GM21360 (cell line): ENCODE data around the gene ACSF3.
"Not testable (repeated sequence)": the region's sequence is repeated elsewhere in the genome, so short reads cannot be mapped to it uniquely, and the experiment has no call there.

Source experiments
- ATAC-seq: cut with Tn5 transposase; IDR thresholded peaks from one replicate; pipeline ENCODE4 v1.9.1; 2021; ENCODE audit warnings: mild to moderate bottlenecking, moderate library complexity; ENCODE audit not compliant: unreplicated experiment

The ACSF3 gene

GRCh38 chr16:89055313-89055712, 38.3 kb upstream of the ACSF3 start:
- ATAC-seq, result no peak

DNA sequence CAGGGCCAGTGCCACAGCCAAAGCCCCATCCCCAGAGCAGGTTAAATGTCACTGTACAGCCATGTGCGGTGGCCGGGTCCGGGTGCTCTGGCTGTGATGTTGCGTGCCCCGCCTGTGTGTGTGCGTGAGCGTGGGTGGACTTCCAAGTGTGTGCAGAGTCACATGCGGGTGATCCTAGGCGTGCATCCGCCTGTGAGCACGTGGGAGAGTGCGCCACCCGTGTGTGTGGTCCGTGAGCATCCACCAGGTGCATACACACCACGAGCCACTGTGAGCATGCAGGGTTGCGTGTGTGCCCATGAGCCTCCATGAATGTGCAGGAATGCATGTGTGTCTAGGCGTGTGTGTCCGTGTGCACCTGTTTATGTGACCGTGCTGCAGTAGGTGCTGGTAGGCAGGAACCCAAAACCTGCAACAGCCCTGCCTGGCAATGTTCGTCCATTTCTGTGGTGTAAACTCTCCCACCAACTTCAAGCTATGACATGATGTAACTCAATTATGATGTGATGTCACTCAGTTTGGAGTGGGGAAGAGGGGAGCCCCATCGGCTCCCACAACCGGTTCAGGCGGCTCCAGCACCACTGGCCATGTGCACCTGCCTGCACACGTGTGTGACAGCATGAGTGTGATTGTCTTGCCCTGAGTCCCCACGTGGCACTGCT, 37.6 kb upstream of the ACSF3 start:
- ATAC-seq, result no peak

DNA sequence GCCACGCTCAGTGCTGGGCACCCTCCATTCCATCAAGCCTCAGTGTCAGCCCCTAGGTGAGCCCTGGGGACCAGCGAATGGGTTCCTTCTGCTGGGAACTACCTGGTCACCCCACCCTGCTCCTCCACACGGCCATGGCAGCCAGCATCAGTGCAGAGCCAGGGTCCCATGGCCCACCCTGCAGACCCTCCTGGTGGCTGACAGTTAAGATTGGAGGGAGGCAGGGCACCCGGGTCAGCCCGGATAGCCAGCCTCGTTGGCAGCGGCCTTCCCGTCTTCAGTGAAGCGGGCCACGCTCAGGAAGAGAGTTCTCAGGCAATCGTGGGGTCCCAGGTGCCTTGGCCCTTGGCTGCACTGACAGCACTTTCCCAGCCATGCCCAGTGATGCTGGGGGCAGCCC, 37.1 kb upstream of the ACSF3 start:
- no peak for ATAC-seq

DNA sequence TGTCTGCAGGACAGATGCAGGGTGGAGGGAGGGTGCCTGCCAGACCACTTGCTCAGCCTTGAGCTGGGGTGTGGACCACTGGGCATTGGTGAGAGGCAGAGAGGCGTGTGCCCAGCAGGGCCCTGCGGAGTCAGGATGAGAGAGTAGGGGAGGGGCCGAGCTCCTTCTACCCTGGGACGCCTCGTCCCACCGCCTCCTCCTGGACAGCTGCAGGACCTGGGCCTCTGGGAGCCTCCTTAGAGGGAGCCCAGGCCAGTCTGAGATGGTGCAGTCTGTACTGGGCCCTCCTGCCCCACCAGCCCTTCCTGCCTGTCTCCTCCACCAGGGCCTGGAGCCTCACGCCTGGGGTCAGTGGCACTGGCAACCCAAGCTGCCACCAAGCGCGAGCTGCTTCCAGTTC, 35.9 kb upstream of the ACSF3 start:
- no peak for ATAC-seq

DNA sequence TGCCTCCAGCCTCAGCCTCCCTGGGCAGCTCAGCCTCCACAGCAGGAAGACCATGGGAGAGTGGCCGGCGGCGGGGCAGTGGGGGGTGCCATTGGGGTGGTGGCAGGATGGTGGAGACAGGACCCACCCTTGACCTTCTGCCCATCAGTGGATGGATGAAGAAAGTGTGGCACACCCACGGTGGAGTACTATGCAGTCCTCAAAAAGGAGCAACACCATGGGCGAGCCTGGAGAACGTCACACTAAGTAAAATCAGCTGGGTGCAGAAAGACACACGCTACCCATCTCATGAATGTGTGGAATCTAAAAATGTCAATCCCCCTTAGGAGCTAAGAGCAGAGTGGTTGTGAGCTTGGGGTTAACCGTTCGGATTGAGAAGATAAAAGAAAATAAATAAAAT, 34.8 kb upstream of the ACSF3 start:
- ATAC-seq, result no peak

- no peak for ATAC-seq
These were observed 33.4 kb upstream of the ACSF3 start for GRCh38 chr16:89060207-89060794.

DNA sequence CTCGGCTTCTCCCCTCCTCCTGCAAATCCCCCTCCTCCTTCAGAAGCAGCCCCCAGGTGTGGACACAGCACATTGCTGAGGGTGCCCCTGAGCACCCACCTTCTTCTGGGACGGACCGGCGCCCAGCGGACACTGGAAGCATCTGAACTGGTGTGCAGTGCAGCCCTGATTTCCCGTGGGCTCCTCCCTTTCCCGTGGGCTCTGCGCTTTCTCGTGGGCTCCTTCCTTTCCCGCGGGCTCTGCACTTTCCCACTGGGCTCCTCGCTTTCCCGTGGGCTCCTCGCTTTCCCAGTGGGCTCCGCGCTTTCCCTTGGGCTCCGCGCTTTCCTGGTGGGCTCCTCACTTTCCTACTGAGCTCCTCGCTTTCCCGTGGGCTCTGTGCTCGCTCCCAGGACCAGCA, 32.6 kb upstream of the ACSF3 start:
- ATAC-seq, result no peak

- no peak for ATAC-seq
These were observed 31.9 kb upstream of the ACSF3 start for GRCh38 chr16:89061590-89062380.

DNA sequence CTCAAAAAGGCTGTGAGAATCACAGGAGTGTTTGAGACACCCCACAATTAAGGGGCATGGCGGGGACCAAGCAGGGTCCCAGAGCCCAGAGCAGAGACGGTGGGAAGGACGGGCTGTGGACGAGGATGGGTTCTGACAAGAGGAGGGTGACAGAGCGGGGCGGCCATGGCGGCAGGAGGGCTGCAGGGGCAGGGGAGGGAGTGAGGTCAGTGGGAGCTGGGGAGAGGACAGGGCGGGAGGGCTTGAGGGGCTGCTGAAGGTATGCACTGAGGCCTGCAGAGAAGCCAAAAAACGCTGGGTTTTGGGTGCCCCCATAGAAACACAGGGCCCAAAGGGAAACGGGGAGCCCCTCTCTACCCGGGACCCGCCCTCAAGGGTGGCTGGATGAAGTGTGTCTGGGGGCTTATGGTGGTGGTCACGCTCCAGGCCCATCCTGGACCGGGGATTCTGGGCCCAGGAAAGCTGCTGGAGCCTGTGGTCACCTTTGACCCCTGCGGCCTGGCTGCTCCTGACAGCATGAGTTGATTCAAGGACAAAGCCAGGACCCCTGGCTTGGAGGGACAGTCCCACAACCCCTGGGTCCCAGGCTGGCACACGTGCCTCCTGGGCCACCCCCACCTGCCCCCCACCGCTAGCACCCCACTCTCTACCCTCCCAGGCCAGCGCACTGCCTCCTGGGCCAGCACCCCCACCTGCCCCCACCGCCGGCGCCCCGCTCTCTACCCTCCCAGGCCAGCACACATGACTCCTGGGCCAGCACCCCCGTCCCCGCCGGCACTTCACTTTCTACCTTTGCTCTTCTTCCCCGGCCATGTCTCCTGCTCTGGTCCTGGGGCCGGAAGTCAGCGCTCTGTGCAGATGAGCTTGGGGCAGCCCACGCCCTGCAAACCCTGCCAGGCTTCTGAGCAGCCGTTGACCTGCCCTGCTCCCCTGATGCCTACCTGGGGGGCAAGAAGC, 31.0 kb upstream of the ACSF3 start:
- no peak for ATAC-seq

DNA sequence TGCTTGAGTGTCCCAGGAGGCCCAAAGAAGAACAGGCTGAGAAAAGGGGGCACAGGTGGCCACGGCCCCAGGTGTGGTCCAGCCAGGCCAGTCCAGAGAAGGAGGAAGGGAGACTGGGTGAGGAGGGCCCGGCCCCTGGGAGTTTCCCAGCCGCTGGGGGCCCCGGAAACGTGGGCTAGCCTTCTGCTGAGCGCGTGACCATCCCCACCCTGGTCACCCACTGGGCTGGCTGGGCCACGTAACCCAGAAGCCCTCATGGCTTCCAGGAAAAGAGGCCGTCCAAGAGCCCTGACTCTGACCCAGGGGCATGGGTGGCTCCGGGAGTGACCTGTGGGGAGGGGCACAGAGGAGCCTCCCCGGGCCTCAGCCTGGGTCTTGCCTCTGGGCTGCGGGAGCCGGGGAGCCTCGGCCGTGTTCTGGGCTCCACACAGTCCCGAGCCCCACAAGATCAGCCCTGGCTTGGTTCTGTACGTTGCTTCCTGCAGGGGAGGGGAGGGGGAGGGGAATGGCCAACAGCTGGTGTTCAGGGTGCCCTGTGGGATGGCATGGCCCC, 29.8 kb upstream of the ACSF3 start:
- no peak for ATAC-seq

- ATAC-seq, result no peak
These were observed 28.8 kb upstream of the ACSF3 start for GRCh38 chr16:89064606-89065457.

DNA sequence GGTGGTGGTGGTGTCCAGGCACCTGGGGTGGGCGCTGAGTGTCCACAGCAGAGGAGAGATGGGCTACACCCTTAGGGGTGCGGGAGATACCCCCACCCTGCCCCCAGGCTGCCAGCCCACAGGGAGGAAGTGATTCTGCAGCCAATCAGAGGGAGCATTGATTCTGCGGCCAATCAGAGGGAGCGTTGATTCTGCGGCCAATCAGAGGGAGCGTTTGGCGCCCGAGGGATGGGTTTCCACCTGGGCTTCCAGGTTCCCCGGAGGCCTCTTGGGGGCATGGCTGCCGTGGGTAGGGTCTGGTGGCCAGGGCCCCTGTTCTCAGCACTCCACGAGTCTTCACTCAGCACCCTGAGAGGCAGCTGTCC, 28.2 kb upstream of the ACSF3 start:
- ATAC-seq, result no peak

- ATAC-seq, result no peak
These were observed 26.9 kb upstream of the ACSF3 start for GRCh38 chr16:89066721-89067120.

- ATAC-seq, result no peak
These were observed 25.8 kb upstream of the ACSF3 start for GRCh38 chr16:89067677-89068443.

DNA sequence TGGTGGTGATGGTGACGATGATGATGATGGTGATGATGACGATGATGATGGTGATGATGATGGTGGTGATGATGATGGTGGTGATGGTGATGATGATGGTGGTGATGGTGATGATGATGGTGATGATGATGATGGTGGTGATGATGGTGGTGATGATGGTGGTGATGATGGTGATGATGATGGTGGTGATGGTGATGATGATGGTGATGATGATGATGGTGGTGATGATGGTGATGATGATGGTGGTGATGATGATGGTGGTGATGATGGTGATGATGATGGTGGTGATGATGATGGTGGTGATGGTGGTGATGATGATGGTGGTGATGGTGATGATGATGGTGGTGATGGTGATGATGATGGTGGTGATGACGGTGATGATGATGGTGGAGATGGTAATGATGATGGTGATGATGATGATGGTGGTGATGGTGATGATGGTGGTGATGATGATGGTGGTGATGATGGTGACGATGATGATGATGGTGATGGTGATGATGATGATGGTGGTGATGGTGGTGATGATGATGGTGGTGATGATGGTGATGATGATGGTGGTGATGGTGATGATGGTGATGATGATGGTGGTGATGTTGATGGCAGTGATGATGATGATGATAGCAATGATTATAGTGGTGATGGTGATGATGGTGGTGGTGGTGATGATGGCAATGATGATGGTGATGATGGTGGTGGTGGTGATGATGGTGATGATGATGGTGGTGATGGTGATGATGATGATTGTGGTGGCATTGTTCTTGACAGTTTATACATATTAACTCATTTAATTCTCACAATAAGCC, 24.6 kb upstream of the ACSF3 start:
- ATAC-seq, result not testable (repeated sequence)

GRCh38 chr16:89069920-89070319, 23.7 kb upstream of the ACSF3 start:
- no peak for ATAC-seq

DNA sequence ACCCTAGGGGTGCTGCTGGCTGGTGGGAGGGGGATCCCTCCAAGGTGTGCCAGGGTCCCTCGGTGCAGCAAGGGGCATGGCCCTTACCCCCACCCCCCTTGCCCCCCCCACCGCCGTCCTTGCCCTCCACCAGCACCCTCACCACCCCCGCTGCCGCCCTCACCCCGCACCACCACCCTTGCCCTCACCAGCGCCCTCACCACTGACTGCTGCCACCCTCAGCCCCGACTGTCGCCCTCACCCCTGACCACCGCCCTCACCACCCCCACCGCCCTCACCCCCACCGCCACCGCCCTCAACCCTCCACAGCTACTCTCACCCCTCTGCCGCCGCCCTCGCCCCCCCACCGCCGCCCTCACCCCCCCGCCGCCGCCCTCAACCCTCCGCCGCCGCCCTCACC, 23.1 kb upstream of the ACSF3 start:
- no peak for ATAC-seq
